HEK293T (cell line): ENCODE measurements around the gene CTIF.

Experiments
- CTCF ChIA-PET: fragments of 350-600 bp; formaldehyde crosslinking; extraction: SDS; loops from one replicate; lab custom pipeline; 2021; ENCODE audit warnings: antibody characterized with exemption, inconsistent platforms; lab: Yijun Ruan, JAX
- POLR2A ChIA-PET: fragments of 350-600 bp; formaldehyde crosslinking; extraction: SDS; loops from one replicate; lab custom pipeline; 2020; ENCODE audit warnings: antibody characterized with exemption, inconsistent platforms; lab: Yijun Ruan, JAX
- DNase-seq: peaks from one replicate; pipeline ENCODE4 v3.0.0; 2012; ENCODE audit warnings: mixed read lengths; ENCODE audit errors: extremely low spot score
- ARNT ChIP-seq: fragments of 450-650 bp; IDR thresholded peaks from 2 replicates; pipeline ENCODE4 v1.6.1; 2017; ENCODE audit warnings: mild to moderate bottlenecking
- BHLHE40 ChIP-seq: fragments of 450-650 bp; IDR thresholded peaks from 2 replicates; pipeline ENCODE4 v1.6.1; 2016; ENCODE audit warnings: mild to moderate bottlenecking, moderate library complexity, borderline replicate concordance
- CTBP1 ChIP-seq: fragments of 450-650 bp; IDR thresholded peaks from 2 replicates; pipeline ENCODE4 v1.6.1; 2016; ENCODE audit warnings: borderline replicate concordance
- ELF4 ChIP-seq: fragments of 450-650 bp; IDR thresholded peaks from 2 replicates; pipeline ENCODE4 v1.6.1; 2017; ENCODE audit warnings: antibody characterized with exemption
- FOXA1 ChIP-seq: fragments of 450-650 bp; IDR thresholded peaks from 2 replicates; pipeline ENCODE4 v1.6.1; 2016; ENCODE audit warnings: mild to moderate bottlenecking
- FOXK2 ChIP-seq: fragments of 450-650 bp; IDR thresholded peaks from 2 replicates; pipeline ENCODE4 v1.6.1; 2016; ENCODE audit warnings: mild to moderate bottlenecking
- FOXM1 ChIP-seq: fragments of 450-650 bp; IDR thresholded peaks from 2 replicates; pipeline ENCODE4 v1.6.1; 2017; ENCODE audit warnings: mild to moderate bottlenecking, borderline replicate concordance
- HDGF ChIP-seq: fragments of 450-650 bp; IDR thresholded peaks from 2 replicates; pipeline ENCODE4 v1.6.1; 2017; ENCODE audit warnings: antibody characterized with exemption, borderline replicate concordance
- L3MBTL2 ChIP-seq: fragments of 450-650 bp; conservative IDR thresholded peaks from 2 replicates; pipeline ENCODE4 v1.6.1; 2016; ENCODE audit warnings: mild to moderate bottlenecking
- LEF1 ChIP-seq: fragments of 450-650 bp; IDR thresholded peaks from 2 replicates; pipeline ENCODE4 v1.6.1; 2017; ENCODE audit warnings: mild to moderate bottlenecking, borderline replicate concordance
- NFRKB ChIP-seq: fragments of 450-650 bp; IDR thresholded peaks from 2 replicates; pipeline ENCODE4 v1.6.1; 2016; ENCODE audit warnings: mild to moderate bottlenecking, moderate library complexity
- PKNOX1 ChIP-seq: fragments of 450-650 bp; IDR thresholded peaks from 2 replicates; pipeline ENCODE4 v1.6.1; 2016
- SP1 ChIP-seq: fragments of 450-650 bp; IDR thresholded peaks from 2 replicates; pipeline ENCODE4 v1.6.1; 2017
- SUZ12 ChIP-seq: fragments of 450-650 bp; IDR thresholded peaks from 2 replicates; pipeline ENCODE4 v1.6.1; 2016; ENCODE audit warnings: mild to moderate bottlenecking
- TARDBP ChIP-seq: fragments of 450-650 bp; IDR thresholded peaks from 2 replicates; pipeline ENCODE4 v1.6.1; 2016
- ZNF384 ChIP-seq: fragments of 450-650 bp; IDR thresholded peaks from 2 replicates; pipeline ENCODE4 v1.6.1; 2016

CTIF gene

DNA sequence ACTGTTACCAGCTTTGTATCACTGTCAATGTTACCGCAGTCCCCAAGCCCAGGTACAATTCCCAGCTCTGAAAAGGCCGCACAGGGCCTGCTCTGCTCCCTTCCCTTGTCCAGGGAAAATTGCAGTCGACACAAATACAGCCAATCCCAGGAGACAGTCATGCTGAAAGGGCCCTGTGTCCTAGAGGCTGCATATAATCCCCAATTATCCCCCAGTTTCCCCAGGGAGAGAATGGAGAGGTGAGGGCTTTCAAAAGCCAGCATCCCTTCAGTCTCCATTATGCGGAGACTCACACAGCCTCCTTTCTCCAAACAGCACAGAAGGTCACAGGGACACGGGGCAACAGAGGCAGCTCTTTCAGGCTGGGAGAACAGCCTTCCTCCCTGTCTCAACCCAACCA is 17.1 kb upstream of the CTIF start:
- POLR2A ChIA-PET = no interaction called here
- TF ChIP-seq BHLHE40 = no peak
- TF ChIP-seq L3MBTL2 = no peak
- TF ChIP-seq SP1 = no peak
- TF ChIP-seq CTBP1 = no peak
- no peak for TF ChIP-seq FOXA1
- no peak for TF ChIP-seq NFRKB
- no peak for TF ChIP-seq HDGF
- no peak for TF ChIP-seq ZNF384
- TF ChIP-seq SUZ12 = no peak
- no peak for TF ChIP-seq FOXK2
- TF ChIP-seq FOXM1 = no peak
- no peak for TF ChIP-seq TARDBP
- CTCF ChIA-PET = no interaction called here
- no peak for DNase-seq

- ChIA-PET CTCF (no interaction called here), POLR2A (no interaction called here)
- TF ChIP-seq ZNF384 (no peak), SP1 (no peak), HDGF (no peak), FOXA1 (no peak), PKNOX1 (no peak), SUZ12 (no peak), FOXK2 (no peak), NFRKB (no peak), ELF4 (no peak), FOXM1 (no peak), BHLHE40 (no peak), CTBP1 (no peak), LEF1 (no peak), TARDBP (no peak), ARNT (no peak), L3MBTL2 (no peak)
- DNase-seq = no peak
Observed at GRCh38 chr18:48525671-48526070, 13.2 kb upstream of the CTIF start.

- ChIA-PET POLR2A (interaction anchor here (1.4 kb wide), 1 partner anchor 11 kb away, joined by 5 read pairs; the partner anchor contains the start of gene CTIF), CTCF (no interaction called here)
- DNase-seq = no peak
- TF ChIP-seq NFRKB = no peak
- no peak for TF ChIP-seq ELF4
- no peak for TF ChIP-seq PKNOX1
- TF ChIP-seq CTBP1 = no peak
- TF ChIP-seq SUZ12 = no peak
- TF ChIP-seq L3MBTL2 = no peak
- TF ChIP-seq ARNT = no peak
Observed at GRCh38 chr18:48527461-48527860, 11.4 kb upstream of the CTIF start.

DNA sequence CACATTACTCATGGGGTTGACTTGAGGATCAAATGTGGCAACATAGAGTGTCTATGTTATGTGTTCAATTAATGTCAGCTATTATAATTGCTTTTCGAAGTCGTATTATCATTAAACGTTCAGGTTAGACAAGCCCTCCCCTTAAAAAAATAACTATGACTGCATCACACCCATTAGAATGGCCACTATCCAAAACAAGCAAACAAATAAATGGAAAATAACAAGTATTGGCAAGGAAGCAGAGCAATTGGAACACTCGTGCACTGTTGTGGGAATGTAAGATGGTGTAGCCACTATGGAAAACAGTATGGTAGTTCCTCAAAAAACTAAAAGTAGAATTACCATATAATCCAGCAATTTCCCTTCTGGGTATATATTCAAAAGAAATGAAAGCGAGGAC is 10.0 kb upstream of the CTIF start:
- ChIA-PET POLR2A (no interaction called here), CTCF (no interaction called here)
- TF ChIP-seq ARNT (no peak), BHLHE40 (no peak)
- no peak for DNase-seq

GRCh38 chr18:48529796-48530195 is 9.0 kb upstream of the CTIF start:
- no peak for DNase-seq
- ChIA-PET CTCF (no interaction called here), POLR2A (no interaction called here)
- TF ChIP-seq L3MBTL2 (no peak), BHLHE40 (no peak)

DNA sequence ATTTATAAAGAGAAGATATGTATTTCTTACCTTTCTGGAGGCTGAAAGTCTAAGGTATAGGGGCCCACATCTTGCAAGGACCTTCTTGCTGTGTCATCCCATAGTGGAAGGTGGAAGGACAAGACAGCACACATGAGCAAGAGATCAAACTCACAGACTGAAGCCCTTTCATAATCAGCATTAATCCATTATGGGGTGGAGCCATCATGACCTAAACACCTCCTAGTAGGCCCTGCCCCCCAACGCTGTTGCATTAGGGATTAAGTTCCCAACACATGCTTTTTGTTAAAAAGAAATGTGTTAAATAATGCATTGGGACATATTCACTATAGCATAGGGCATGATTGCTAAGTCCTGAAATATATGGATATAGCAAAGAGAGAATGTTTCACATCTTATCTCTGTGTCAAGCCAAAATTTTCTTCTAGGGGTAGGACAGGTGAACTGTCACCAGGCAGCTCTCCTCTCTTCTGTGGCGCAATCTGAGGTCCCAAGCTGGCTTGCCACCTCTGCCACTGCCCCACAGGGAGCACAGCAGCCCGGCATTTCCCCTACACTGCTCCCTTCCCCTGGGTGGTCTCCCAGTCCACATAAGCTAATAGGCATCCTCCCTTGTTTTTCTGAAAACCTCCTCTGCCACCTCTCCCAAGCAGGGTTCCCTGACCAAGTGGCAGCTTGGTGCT is 8.3 kb upstream of the CTIF start:
- CTCF ChIA-PET = no interaction called here

More for the DNA sequence above, 8.3 kb upstream of the CTIF start:
- no peak for DNase-seq
- POLR2A ChIA-PET = no interaction called here
- TF ChIP-seq PKNOX1 = no peak
- TF ChIP-seq FOXM1 = no peak
- TF ChIP-seq CTBP1 = no peak
- no peak for TF ChIP-seq ZNF384
- no peak for TF ChIP-seq NFRKB
- TF ChIP-seq FOXK2 = no peak
- no peak for TF ChIP-seq SP1
- TF ChIP-seq TARDBP = no peak
- TF ChIP-seq BHLHE40 = no peak
- TF ChIP-seq L3MBTL2 = no peak
- TF ChIP-seq ARNT = no peak
- no peak for TF ChIP-seq LEF1
- TF ChIP-seq HDGF = no peak
- no peak for TF ChIP-seq SUZ12
- TF ChIP-seq ELF4 = no peak
- no peak for TF ChIP-seq FOXA1
